WERI-Rb-1 (cell line): ENCODE results near the gene CGREF1.
A peak's percentile ranks its signal among the peaks of the same experiment; 100 is the strongest.

Experiments
- DNase-seq: peaks from one replicate; pipeline ENCODE4 v3.0.0-alpha.2; 2020
- H3K27ac ChIP-seq: fragments of 250-450 bp; sonication (Bioruptor Pico); 2 replicates; pipeline ENCODE4 v1.5.1; 2020; ENCODE audit warnings: mild to moderate bottlenecking, moderate library complexity
- H3K27me3 ChIP-seq: fragments of 250-450 bp; sonication (Bioruptor Pico); 2 replicates; pipeline ENCODE4 v1.5.1; 2021; ENCODE audit warnings: mild to moderate bottlenecking, low read depth, moderate library complexity; ENCODE audit not compliant: insufficient read depth, severe bottlenecking
- H3K36me3 ChIP-seq: fragments of 250-450 bp; sonication (Bioruptor Pico); 2 replicates; pipeline ENCODE4 v1.5.1; 2020; ENCODE audit warnings: mild to moderate bottlenecking, moderate library complexity
- H3K4me3 ChIP-seq: 2 replicates; pipeline ENCODE4 v1.5.1; 2011; ENCODE audit warnings: low read depth, mild to moderate bottlenecking, control low read depth, low read length
- H3K9me3 ChIP-seq: fragments of 250-450 bp; sonication (Bioruptor Pico); 2 replicates; pipeline ENCODE4 v1.5.1; 2021; ENCODE audit warnings: mild to moderate bottlenecking, moderate library complexity; ENCODE audit not compliant: severe bottlenecking
- CTCF ChIP-seq: IDR thresholded peaks from 2 replicates; pipeline ENCODE4 v1.5.1; 2011; ENCODE audit warnings: low read depth, mild to moderate bottlenecking, control low read depth, inconsistent platforms, low read length

The CGREF1 gene

GRCh38 chr2:27097341-27097740 is 21.6 kb downstream of the CGREF1 start:
- Histone ChIP-seq H3K4me3 (no peak overlapping the region), H3K9me3 (no peaks in the 10 kb centered on the region), H3K36me3 (no peaks in the 10 kb centered on the region), H3K27ac (no peak overlapping the region), H3K27me3 (no peaks in the 10 kb centered on the region)
- TF ChIP-seq CTCF = no peak
- DNase-seq = no peak

- no peak overlapping the region for H3K27ac ChIP-seq
- no peaks in the 10 kb centered on the region for H3K9me3 ChIP-seq
- TF ChIP-seq CTCF = no peak
- H3K27me3 ChIP-seq = no peaks in the 10 kb centered on the region
- H3K36me3 ChIP-seq = no peaks in the 10 kb centered on the region
- no peak for DNase-seq
- H3K4me3 ChIP-seq = no peak overlapping the region
These were observed 22.1 kb downstream of the CGREF1 start for GRCh38 chr2:27096748-27097297.

GRCh38 chr2:27095745-27096651 is 22.9 kb downstream of the CGREF1 start:
- H3K4me3 ChIP-seq = peak overlapping the region; percentile 42
- H3K27ac ChIP-seq = peak overlapping the region; percentile 58

GRCh38 chr2:27095427-27095744 is 23.5 kb downstream of the CGREF1 start:
- no peak for DNase-seq
- TF ChIP-seq CTCF = no peak
- Histone ChIP-seq H3K27ac (no peak overlapping the region), H3K36me3 (no peaks in the 10 kb centered on the region), H3K9me3 (no peaks in the 10 kb centered on the region), H3K27me3 (no peaks in the 10 kb centered on the region), H3K4me3 (no peak overlapping the region)

More at GRCh38 chr2:27095745-27096651, 22.9 kb downstream of the CGREF1 start:
- peak; percentile 73 for DNase-seq
- no peak for TF ChIP-seq CTCF
- H3K9me3 ChIP-seq = no peaks in the 10 kb centered on the region
- no peaks in the 10 kb centered on the region for H3K27me3 ChIP-seq
- H3K36me3 ChIP-seq = no peaks in the 10 kb centered on the region

- Histone ChIP-seq H3K36me3 (no peaks in the 10 kb centered on the region), H3K9me3 (no peaks in the 10 kb centered on the region), H3K4me3 (no peak overlapping the region), H3K27ac (no peak overlapping the region), H3K27me3 (no peaks in the 10 kb centered on the region)
- no peak for DNase-seq
- TF ChIP-seq CTCF = no peak
These were observed 24.5 kb downstream of the CGREF1 start for GRCh38 chr2:27094353-27094984.
